Stimulated activated CD8-positive, alpha-beta memory T cell treated with anti-CD3 and anti-CD28 coated beads, Interleukin-15, amount 100 ng/mL, for 24 hours (primary cell): ENCODE results near the gene TBC1D22B.
"Not testable (repeated sequence)": the region's sequence is repeated elsewhere in the genome, so short reads cannot be mapped to it uniquely, and the experiment has no call there.

ENCODE experiments used
- DNase-seq: peaks from one replicate; pipeline ENCODE4 v3.0.0-alpha.2; 2020; ENCODE audit warnings: low read depth

The TBC1D22B gene

GRCh38 chr6:37269105-37269504 is 11.5 kb downstream of the TBC1D22B start:
- DNase-seq, result no peak

GRCh38 chr6:37272834-37273566 is 15.4 kb downstream of the TBC1D22B start:
- no peak for DNase-seq

GRCh38 chr6:37273690-37274089 is 16.1 kb downstream of the TBC1D22B start:
- no peak for DNase-seq

- DNase-seq, result no peak
Measured at GRCh38 chr6:37275350-37275749, 17.8 kb downstream of the TBC1D22B start.

GRCh38 chr6:37277001-37277409 is 19.4 kb downstream of the TBC1D22B start:
- DNase-seq, result no peak

- DNase-seq, result no peak
Measured at GRCh38 chr6:37279366-37280134, 22.0 kb downstream of the TBC1D22B start.

GRCh38 chr6:37280162-37280887 is 22.8 kb downstream of the TBC1D22B start:
- DNase-seq, result no peak

GRCh38 chr6:37282371-37282770 is 24.8 kb downstream of the TBC1D22B start:
- no peak for DNase-seq

GRCh38 chr6:37283268-37283667 is 25.7 kb downstream of the TBC1D22B start:
- DNase-seq, result no peak

GRCh38 chr6:37283671-37284151 is 26.1 kb downstream of the TBC1D22B start:
- no peak for DNase-seq

GRCh38 chr6:37284781-37285180 is 27.2 kb downstream of the TBC1D22B start:
- no peak for DNase-seq

- no peak for DNase-seq
Measured at GRCh38 chr6:37285861-37286311, 28.3 kb downstream of the TBC1D22B start.

- no peak for DNase-seq
Measured at GRCh38 chr6:37287519-37288157, 30.1 kb downstream of the TBC1D22B start.

GRCh38 chr6:37288247-37288646 is 30.7 kb downstream of the TBC1D22B start:
- DNase-seq, result no peak

GRCh38 chr6:37289931-37290330 is 32.4 kb downstream of the TBC1D22B start:
- DNase-seq, result no peak

GRCh38 chr6:37293426-37293825 is 35.9 kb downstream of the TBC1D22B start:
- DNase-seq, result no peak

GRCh38 chr6:37297637-37298036 is 40.1 kb downstream of the TBC1D22B start:
- not testable (repeated sequence) for DNase-seq

- no peak for DNase-seq
Measured at GRCh38 chr6:37298958-37299357, 41.4 kb downstream of the TBC1D22B start.

- DNase-seq, result no peak
Measured at GRCh38 chr6:37299990-37300389, 42.4 kb downstream of the TBC1D22B start.

- DNase-seq, result no peak
Measured at GRCh38 chr6:37302086-37302686, 44.6 kb downstream of the TBC1D22B start.

GRCh38 chr6:37303091-37303660 is 45.6 kb downstream of the TBC1D22B start:
- no peak for DNase-seq
